ENCODE data around the gene TLE5.
"Not testable (repeated sequence)": the region's sequence is repeated elsewhere in the genome, so short reads cannot be mapped to it uniquely, and the experiment has no call there.

The TLE5 gene

DNA sequence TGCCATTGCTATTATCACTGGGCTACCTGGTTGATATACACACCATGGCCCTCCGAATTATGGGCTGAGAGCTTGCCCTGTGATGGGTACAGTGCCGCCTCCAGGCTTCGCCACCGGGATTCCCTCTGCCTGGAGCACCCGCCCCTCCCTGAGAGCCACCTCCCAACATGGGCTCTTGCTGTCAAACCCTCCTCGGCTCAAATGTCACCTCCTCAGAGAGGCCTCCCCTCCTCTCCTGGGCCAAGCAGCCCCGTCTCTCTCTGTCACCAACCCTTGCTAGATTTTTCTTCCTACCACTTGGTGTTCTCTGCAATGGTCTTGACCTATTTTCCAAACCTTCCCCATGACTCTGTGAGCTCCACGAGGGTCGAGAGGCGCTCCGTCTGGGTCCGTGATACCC lies 21.0 kb downstream of the TLE5 start:
- Histone ChIP-seq H2BK15ac (replicated peaks; ENCODE audit: low read depth) (no peak overlapping the region), H3K4ac (ENCODE audit: low read depth, low read length) (no peak overlapping the region), H3K27ac (ENCODE audit: low read depth, low read length) (no peak overlapping the region), H3K79me1 (ENCODE audit: low read length) (no peaks in the 10 kb centered on the region), H3K4me2 (ENCODE audit: low read length) (no peak overlapping the region), H4K5ac (ENCODE audit: low read length) (no peak overlapping the region), H3K56ac (ENCODE audit: low read length) (no peak overlapping the region), H3K4me3 (ENCODE audit: low read length) (no peak overlapping the region), H3K4me1 (ENCODE audit: control insufficient read depth, low read depth, low read length) (peaks cover 2% of the 10 kb centered on the region), H3K9ac (ENCODE audit: low read length) (no peak overlapping the region), H3K23ac (ENCODE audit: low read length) (no peak overlapping the region), H2AK5ac (ENCODE audit: low read length) (no peak overlapping the region), H3K18ac (ENCODE audit: low read length) (peak overlapping the region; percentile 54), H3K36me3 (ENCODE audit: control insufficient read depth, insufficient read depth, low read length) (no peaks in the 10 kb centered on the region), H3K27me3 (ENCODE audit: insufficient read depth, low read length, poor library complexity) (no peaks in the 10 kb centered on the region), H2BK5ac (ENCODE audit: low read length) (no peak overlapping the region), H4K8ac (ENCODE audit: low read depth, low read length) (no peak overlapping the region), H2BK120ac (ENCODE audit: low read depth, low read length) (no peak overlapping the region), H3K79me2 (ENCODE audit: control insufficient read depth, insufficient read depth, low read length) (no peaks in the 10 kb centered on the region)
- DNase-seq = no peak
- WGBS (ENCODE audit: extremely low coverage, insufficient coverage, low lambda C conversion rate) = no CpG with 5 or more reads among the region's 12 CpGs

DNA sequence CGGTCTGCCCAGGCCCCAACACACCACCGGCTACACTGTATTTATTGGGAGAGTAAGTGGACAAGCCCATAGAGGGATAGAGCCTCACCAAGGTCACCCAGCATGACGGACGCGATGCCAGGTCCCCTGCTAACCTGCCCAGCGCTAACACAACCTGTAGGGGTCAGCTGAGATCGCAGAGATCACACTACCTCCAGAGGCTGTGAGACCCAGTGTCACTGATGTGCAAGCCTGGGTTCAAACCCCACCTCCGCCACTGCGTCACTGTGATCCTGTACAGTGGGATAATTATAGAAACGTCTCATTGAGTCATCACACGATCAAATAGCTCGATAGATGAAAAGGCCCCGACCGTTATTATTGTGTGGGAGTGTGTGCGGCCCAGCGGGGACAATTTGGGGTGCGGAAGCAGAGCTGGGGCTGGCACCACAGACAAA lies 22.6 kb downstream of the TLE5 start:
- Histone ChIP-seq H3K4me3 (ENCODE audit: low read length) (no peak overlapping the region), H4K8ac (ENCODE audit: low read depth, low read length) (no peak overlapping the region), H3K56ac (ENCODE audit: low read length) (no peak overlapping the region), H3K79me2 (ENCODE audit: control insufficient read depth, insufficient read depth, low read length) (no peaks in the 10 kb centered on the region), H3K9ac (ENCODE audit: low read length) (no peak overlapping the region), H3K79me1 (ENCODE audit: low read length) (no peaks in the 10 kb centered on the region), H2BK15ac (replicated peaks; ENCODE audit: low read depth) (no peak overlapping the region), H3K18ac (ENCODE audit: low read length) (no peak overlapping the region), H3K27ac (ENCODE audit: low read depth, low read length) (no peak overlapping the region), H3K4ac (ENCODE audit: low read depth, low read length) (no peak overlapping the region), H4K5ac (ENCODE audit: low read length) (no peak overlapping the region), H2BK5ac (ENCODE audit: low read length) (no peak overlapping the region), H3K27me3 (ENCODE audit: insufficient read depth, low read length, poor library complexity) (no peaks in the 10 kb centered on the region), H3K4me1 (ENCODE audit: control insufficient read depth, low read depth, low read length) (peaks cover 8% of the 10 kb centered on the region), H3K36me3 (ENCODE audit: control insufficient read depth, insufficient read depth, low read length) (no peaks in the 10 kb centered on the region), H2AK5ac (ENCODE audit: low read length) (no peak overlapping the region), H3K23ac (ENCODE audit: low read length) (no peak overlapping the region), H2BK120ac (ENCODE audit: low read depth, low read length) (no peak overlapping the region), H3K4me2 (ENCODE audit: low read length) (no peak overlapping the region)
- no peak for DNase-seq
- no CpG with 5 or more reads among the region's 17 CpGs for WGBS (ENCODE audit: extremely low coverage, insufficient coverage, low lambda C conversion rate)

DNA sequence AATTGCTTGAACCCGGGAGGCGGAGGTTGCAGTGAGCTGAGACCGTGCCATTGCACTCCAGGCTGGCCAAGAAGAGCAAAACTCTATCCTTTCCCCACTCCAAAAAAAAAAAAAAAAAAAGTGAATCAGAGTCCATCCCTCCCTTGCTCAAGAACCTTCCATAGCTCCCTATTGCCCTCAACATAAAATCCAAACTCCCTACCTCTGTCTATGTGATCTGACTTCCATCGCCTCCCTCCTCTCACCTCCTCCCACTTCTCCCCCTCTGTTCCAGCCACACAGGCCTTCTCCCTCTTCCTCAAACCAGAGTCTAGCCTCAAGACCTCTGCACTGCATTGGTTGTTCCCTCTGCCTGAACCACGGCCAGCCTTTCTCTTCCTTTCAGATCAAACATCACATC lies 23.2 kb downstream of the TLE5 start:
- whole genome bisulfite sequencing (ENCODE audit: extremely low coverage, insufficient coverage, low lambda C conversion rate) = no CpG with 5 or more reads among the region's 5 CpGs
- Histone ChIP-seq H3K27me3 (ENCODE audit: insufficient read depth, low read length, poor library complexity) (no peaks in the 10 kb centered on the region), H3K4me2 (ENCODE audit: low read length) (no peak overlapping the region)

DNA sequence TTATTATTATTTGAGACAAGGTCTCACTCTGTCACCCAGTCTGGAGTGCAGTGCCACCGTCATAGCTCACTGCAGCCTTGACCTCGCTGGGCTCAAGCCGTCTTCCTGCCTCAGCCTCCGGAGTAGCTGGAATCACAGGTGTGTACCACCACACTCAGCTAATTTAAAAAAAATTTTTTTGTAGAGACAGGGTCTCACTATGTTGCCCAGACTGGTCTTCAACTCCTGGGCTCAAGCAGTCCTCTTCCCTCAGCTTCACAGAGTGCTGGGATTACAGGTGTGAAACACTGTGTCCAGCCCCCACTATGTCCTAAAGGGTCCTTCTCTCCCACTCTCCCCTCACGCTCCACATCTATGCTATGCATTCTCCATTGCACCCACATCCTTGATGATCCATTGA lies 24.1 kb downstream of the TLE5 start:
- Histone ChIP-seq H3K23ac (ENCODE audit: low read length) (no peak overlapping the region), H2BK120ac (ENCODE audit: low read depth, low read length) (no peak overlapping the region), H3K79me1 (ENCODE audit: low read length) (no peaks in the 10 kb centered on the region), H4K8ac (ENCODE audit: low read depth, low read length) (no peak overlapping the region), H3K36me3 (ENCODE audit: control insufficient read depth, insufficient read depth, low read length) (no peaks in the 10 kb centered on the region), H3K4me3 (ENCODE audit: low read length) (no peak overlapping the region), H2BK5ac (ENCODE audit: low read length) (no peak overlapping the region), H3K27me3 (ENCODE audit: insufficient read depth, low read length, poor library complexity) (no peaks in the 10 kb centered on the region), H3K4me2 (ENCODE audit: low read length) (no peak overlapping the region), H3K4me1 (ENCODE audit: control insufficient read depth, low read depth, low read length) (peaks cover 14% of the 10 kb centered on the region), H3K56ac (ENCODE audit: low read length) (no peak overlapping the region), H3K18ac (ENCODE audit: low read length) (no peak overlapping the region), H3K9ac (ENCODE audit: low read length) (no peak overlapping the region), H4K5ac (ENCODE audit: low read length) (no peak overlapping the region), H3K27ac (ENCODE audit: low read depth, low read length) (no peak overlapping the region), H3K79me2 (ENCODE audit: control insufficient read depth, insufficient read depth, low read length) (no peaks in the 10 kb centered on the region), H3K4ac (ENCODE audit: low read depth, low read length) (no peak overlapping the region), H2BK15ac (replicated peaks; ENCODE audit: low read depth) (no peak overlapping the region), H2AK5ac (ENCODE audit: low read length) (no peak overlapping the region)
- WGBS (ENCODE audit: extremely low coverage, insufficient coverage, low lambda C conversion rate) = no CpG with 5 or more reads among the region's 5 CpGs
- no peak for DNase-seq

More for the DNA sequence above, 23.2 kb downstream of the TLE5 start:
- Histone ChIP-seq H3K56ac (ENCODE audit: low read length) (no peak overlapping the region), H3K4ac (ENCODE audit: low read depth, low read length) (no peak overlapping the region), H3K79me2 (ENCODE audit: control insufficient read depth, insufficient read depth, low read length) (no peaks in the 10 kb centered on the region), H3K27ac (ENCODE audit: low read depth, low read length) (no peak overlapping the region), H3K36me3 (ENCODE audit: control insufficient read depth, insufficient read depth, low read length) (no peaks in the 10 kb centered on the region), H3K9ac (ENCODE audit: low read length) (no peak overlapping the region), H2BK120ac (ENCODE audit: low read depth, low read length) (no peak overlapping the region), H2BK15ac (replicated peaks; ENCODE audit: low read depth) (no peak overlapping the region), H3K4me3 (ENCODE audit: low read length) (no peak overlapping the region), H4K5ac (ENCODE audit: low read length) (no peak overlapping the region), H3K4me1 (ENCODE audit: control insufficient read depth, low read depth, low read length) (peaks cover 11% of the 10 kb centered on the region), H2BK5ac (ENCODE audit: low read length) (no peak overlapping the region), H2AK5ac (ENCODE audit: low read length) (no peak overlapping the region), H3K23ac (ENCODE audit: low read length) (no peak overlapping the region), H3K18ac (ENCODE audit: low read length) (no peak overlapping the region), H3K79me1 (ENCODE audit: low read length) (no peaks in the 10 kb centered on the region), H4K8ac (ENCODE audit: low read depth, low read length) (no peak overlapping the region)
- DNase-seq = no peak

DNA sequence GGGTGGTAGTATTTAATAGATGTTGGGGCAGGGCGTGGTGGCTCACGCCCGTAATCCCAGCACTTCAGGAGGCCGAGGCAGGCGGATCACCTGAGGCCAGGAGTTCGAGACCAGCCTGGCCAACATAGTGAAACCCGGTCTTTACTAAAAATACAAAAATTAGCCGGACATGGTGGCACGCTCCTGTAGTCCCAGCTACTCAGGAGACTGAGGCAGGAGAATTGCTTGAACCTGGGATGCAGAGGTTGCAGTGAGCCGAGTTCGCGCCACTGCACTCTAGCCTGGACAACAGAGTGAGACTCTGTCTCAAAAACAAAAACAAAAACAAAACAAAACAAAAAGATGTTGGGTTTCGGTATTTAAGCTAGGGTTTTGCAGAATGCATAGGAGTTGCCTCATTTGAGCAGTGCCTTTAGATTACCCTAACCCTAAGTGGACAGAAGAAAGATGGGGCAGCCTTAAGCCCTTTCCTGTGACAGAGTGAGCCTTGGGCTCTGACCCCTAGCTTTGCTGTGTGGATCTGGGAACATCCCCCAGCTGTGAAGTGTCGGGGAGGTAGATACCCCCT lies 25.2 kb downstream of the TLE5 start:
- not testable (repeated sequence) for H3K9ac ChIP-seq (ENCODE audit: low read length); H3K4ac ChIP-seq (ENCODE audit: low read depth, low read length); H2BK5ac ChIP-seq (ENCODE audit: low read length); H3K4me3 ChIP-seq (ENCODE audit: low read length); H3K56ac ChIP-seq (ENCODE audit: low read length); H4K8ac ChIP-seq (ENCODE audit: low read depth, low read length); H3K27ac ChIP-seq (ENCODE audit: low read depth, low read length); H3K36me3 ChIP-seq (ENCODE audit: control insufficient read depth, insufficient read depth, low read length); DNase-seq; H3K79me2 ChIP-seq (ENCODE audit: control insufficient read depth, insufficient read depth, low read length); H3K4me2 ChIP-seq (ENCODE audit: low read length); H2BK15ac ChIP-seq (replicated peaks; ENCODE audit: low read depth); H3K18ac ChIP-seq (ENCODE audit: low read length); H2AK5ac ChIP-seq (ENCODE audit: low read length); H3K23ac ChIP-seq (ENCODE audit: low read length); H3K27me3 ChIP-seq (ENCODE audit: insufficient read depth, low read length, poor library complexity); H4K5ac ChIP-seq (ENCODE audit: low read length); H2BK120ac ChIP-seq (ENCODE audit: low read depth, low read length); H3K79me1 ChIP-seq (ENCODE audit: low read length)
- no CpG with 5 or more reads among the region's 14 CpGs for WGBS (ENCODE audit: extremely low coverage, insufficient coverage, low lambda C conversion rate)
- H3K4me1 ChIP-seq (ENCODE audit: control insufficient read depth, low read depth, low read length) = peaks cover 14% of the 10 kb centered on the region
